ENCODE measurements around the gene IL1RAPL2.

The IL1RAPL2 gene

GRCh38 chrX:105552395-105552794, 986.4 kb downstream of the IL1RAPL2 start:
- Histone ChIP-seq H3K36me3 (ENCODE audit: control insufficient read depth in 2 of 2, insufficient read depth in 1 of 2, low read length in 2 of 2) (no peaks in the 10 kb centered on the region), H3K4me1 (ENCODE audit: control insufficient read depth, insufficient read depth, low read length) (no peaks in the 10 kb centered on the region), H3K4me3 (ENCODE audit: low read depth, low read length) (no peak overlapping the region), H3K9me3 (ENCODE audit: control insufficient read depth, insufficient read depth, low read depth, low read length) (no peaks in the 10 kb centered on the region), H3K27ac (ENCODE audit: extremely low read depth, low read depth, low read length) (no peak overlapping the region)
- CTCF ChIA-PET, result interaction anchor here (0.7 kb wide), 1 partner anchor 11 kb away, joined by 3 read pairs; no protein-coding TSS in a partner anchor
- POLR2A ChIA-PET, result no interaction called here
- TF ChIP-seq ZNF37A (tag by site-specific recombination; IDR thresholded peaks at IDR 0.05) (no peak), ZSCAN5A (tag by site-specific recombination; IDR thresholded peaks at IDR 0.05) (no peak), ZNF350 (tag by site-specific recombination; IDR thresholded peaks at IDR 0.05) (no peak), SETDB1 (IDR thresholded peaks at IDR 0.05; ENCODE audit: insufficient read length, low read length) (no peak), GLI2 (tag by site-specific recombination; IDR thresholded peaks at IDR 0.05; ENCODE audit: borderline replicate concordance, low read depth) (no peak), HOXA7 (CRISPR knock-in tag; IDR thresholded peaks at IDR 0.05; ENCODE audit: borderline replicate concordance) (no peak), GLIS2 (tag by site-specific recombination; IDR thresholded peaks at IDR 0.05) (no peak), ZNF146 (tag by site-specific recombination; IDR thresholded peaks at IDR 0.05) (no peak), ZNF785 (tag by site-specific recombination; IDR thresholded peaks at IDR 0.05) (no peak), ZBTB10 (tag by site-specific recombination; IDR thresholded peaks at IDR 0.05) (no peak), ZNF514 (tag by site-specific recombination; IDR thresholded peaks at IDR 0.05) (no peak), ZNF623 (tag by site-specific recombination; IDR thresholded peaks at IDR 0.05) (no peak), OVOL3 (tag by site-specific recombination; IDR thresholded peaks at IDR 0.05) (no peak), ZBTB48 (tag by site-specific recombination; IDR thresholded peaks at IDR 0.05) (no peak), ZFP3 (tag by site-specific recombination; IDR thresholded peaks at IDR 0.05; ENCODE audit: low read depth) (no peak), ATF2 (tag by site-specific recombination; IDR thresholded peaks at IDR 0.05; ENCODE audit: low read depth) (no peak), ZNF473 (tag by site-specific recombination; IDR thresholded peaks at IDR 0.05) (no peak), ZNF530 (tag by site-specific recombination; IDR thresholded peaks at IDR 0.05; ENCODE audit: low read depth) (no peak), ZNF747 (tag by site-specific recombination; IDR thresholded peaks at IDR 0.05) (no peak)
- TF ChIP-seq, protein P1, sequence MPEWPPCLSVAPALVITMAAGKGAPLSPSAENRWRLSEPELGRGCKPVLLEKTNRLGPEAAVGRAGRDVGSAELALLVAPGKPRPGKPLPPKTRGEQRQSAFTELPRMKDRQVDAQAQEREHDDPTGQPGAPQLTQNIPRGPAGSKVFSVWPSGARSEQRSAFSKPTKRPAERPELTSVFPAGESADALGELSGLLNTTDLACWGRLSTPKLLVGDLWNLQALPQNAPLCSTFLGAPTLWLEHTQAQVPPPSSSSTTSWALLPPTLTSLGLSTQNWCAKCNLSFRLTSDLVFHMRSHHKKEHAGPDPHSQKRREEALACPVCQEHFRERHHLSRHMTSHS (tag by site-specific recombination; IDR thresholded peaks at IDR 0.05), result no peak

DNA sequence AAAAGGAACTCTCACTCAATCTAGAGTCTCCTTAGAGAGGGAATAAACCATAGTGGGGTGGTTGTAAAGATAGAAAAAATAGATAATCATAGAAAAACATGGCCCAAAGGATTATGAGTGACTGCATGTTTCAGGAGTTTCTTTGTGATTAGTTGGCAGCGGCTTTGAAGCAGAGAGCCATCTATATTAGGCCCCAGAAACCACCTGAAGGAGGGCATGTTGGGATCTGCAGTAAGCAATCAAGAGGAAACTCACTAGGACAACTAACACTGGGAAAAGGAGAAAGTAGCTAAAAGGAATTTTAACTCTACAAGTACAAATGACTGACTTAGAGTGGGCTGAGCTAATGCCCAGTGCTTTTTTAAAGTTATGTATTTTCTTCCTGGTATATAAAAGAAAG, 987.1 kb downstream of the IL1RAPL2 start:
- Histone ChIP-seq H3K4me3 (ENCODE audit: low read depth, low read length) (no peak overlapping the region), H3K27ac (ENCODE audit: extremely low read depth, low read depth, low read length) (no peak overlapping the region), H3K9me3 (ENCODE audit: control insufficient read depth, insufficient read depth, low read depth, low read length) (no peaks in the 10 kb centered on the region), H3K4me1 (ENCODE audit: control insufficient read depth, insufficient read depth, low read length) (no peaks in the 10 kb centered on the region), H3K36me3 (ENCODE audit: control insufficient read depth in 2 of 2, insufficient read depth in 1 of 2, low read length in 2 of 2) (no peaks in the 10 kb centered on the region)
- CTCF ChIA-PET, result no interaction called here
- POLR2A ChIA-PET, result no interaction called here
- no peak for TF ChIP-seq ZBTB17 (tag by site-specific recombination; IDR thresholded peaks at IDR 0.05)
- TF ChIP-seq ZNF10 (tag by site-specific recombination; IDR thresholded peaks at IDR 0.05), result no peak
- no peak for TF ChIP-seq ZNF416 (tag by site-specific recombination; IDR thresholded peaks at IDR 0.05)
- no peak for TF ChIP-seq ZNF501 (tag by site-specific recombination; IDR thresholded peaks at IDR 0.05)
- TF ChIP-seq YY2 (tag by site-specific recombination; IDR thresholded peaks at IDR 0.05), result no peak
- no peak for TF ChIP-seq PRDM4 (tag by site-specific recombination; IDR thresholded peaks at IDR 0.05)
- no peak for TF ChIP-seq ZNF26 (tag by site-specific recombination; IDR thresholded peaks at IDR 0.05)
- TF ChIP-seq ZNF560 (tag by site-specific recombination; IDR thresholded peaks at IDR 0.05; ENCODE audit: borderline replicate concordance), result no peak

All from HEK293 (cell line).